GM06990 (cell line): ENCODE measurements around the gene MEX3A.
A peak's percentile ranks its signal among the peaks of the same experiment; 100 is the strongest.
"Not testable (repeated sequence)": the region's sequence is repeated elsewhere in the genome, so short reads cannot be mapped to it uniquely, and the experiment has no call there.

Experiments used
- DNase-seq: peaks from one replicate; pipeline ENCODE4 v3.0.0-alpha.2; 2011; ENCODE audit not compliant: insufficient read length; ENCODE audit errors: extremely low read depth
- H3K27me3 ChIP-seq: replicated peaks from 2 replicates; pipeline ENCODE4 v1.6.0; 2011; ENCODE audit warnings: low read length; ENCODE audit not compliant: control insufficient read depth, insufficient read depth
- H3K36me3 ChIP-seq: 2 replicates; pipeline ENCODE4 v1.5.1; 2011; ENCODE audit warnings: low read length; ENCODE audit not compliant: control insufficient read depth, insufficient read depth
- H3K4me3 ChIP-seq: replicated peaks from 2 replicates; pipeline ENCODE4 v1.5.1; 2011; ENCODE audit warnings: low read depth, mild to moderate bottlenecking, control low read depth, low read length
- TF ChIP-seq, protein P1 (sequence below): IDR thresholded peaks from 2 replicates; pipeline ENCODE4 v1.5.1; 2011; ENCODE audit warnings: low read length, control low read depth, mild to moderate bottlenecking, inconsistent platforms; ENCODE audit not compliant: insufficient read depth, poor library complexity, severe bottlenecking

MEX3A gene

GRCh38 chr1:156126630-156127534 is 44.6 kb upstream of the MEX3A start:
- peaks cover 1% of the 10 kb centered on the region; the same call in 1 of the 2 replicates for H3K36me3 ChIP-seq
- no peaks in the 10 kb centered on the region for H3K27me3 ChIP-seq
- peak; percentile 80 for DNase-seq
- TF ChIP-seq, protein P1, sequence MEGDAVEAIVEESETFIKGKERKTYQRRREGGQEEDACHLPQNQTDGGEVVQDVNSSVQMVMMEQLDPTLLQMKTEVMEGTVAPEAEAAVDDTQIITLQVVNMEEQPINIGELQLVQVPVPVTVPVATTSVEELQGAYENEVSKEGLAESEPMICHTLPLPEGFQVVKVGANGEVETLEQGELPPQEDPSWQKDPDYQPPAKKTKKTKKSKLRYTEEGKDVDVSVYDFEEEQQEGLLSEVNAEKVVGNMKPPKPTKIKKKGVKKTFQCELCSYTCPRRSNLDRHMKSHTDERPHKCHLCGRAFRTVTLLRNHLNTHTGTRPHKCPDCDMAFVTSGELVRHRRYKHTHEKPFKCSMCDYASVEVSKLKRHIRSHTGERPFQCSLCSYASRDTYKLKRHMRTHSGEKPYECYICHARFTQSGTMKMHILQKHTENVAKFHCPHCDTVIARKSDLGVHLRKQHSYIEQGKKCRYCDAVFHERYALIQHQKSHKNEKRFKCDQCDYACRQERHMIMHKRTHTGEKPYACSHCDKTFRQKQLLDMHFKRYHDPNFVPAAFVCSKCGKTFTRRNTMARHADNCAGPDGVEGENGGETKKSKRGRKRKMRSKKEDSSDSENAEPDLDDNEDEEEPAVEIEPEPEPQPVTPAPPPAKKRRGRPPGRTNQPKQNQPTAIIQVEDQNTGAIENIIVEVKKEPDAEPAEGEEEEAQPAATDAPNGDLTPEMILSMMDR = no peak
- H3K4me3 ChIP-seq = peak overlapping the region; percentile 6

- DNase-seq = peak; percentile 79
- H3K27me3 ChIP-seq = no peaks in the 10 kb centered on the region
- no peaks in the 10 kb centered on the region for H3K36me3 ChIP-seq
- H3K4me3 ChIP-seq = peak overlapping the region; percentile 6
- TF ChIP-seq, protein P1 = peak; percentile 63
Observed at GRCh38 chr1:156126043-156126629, 43.9 kb upstream of the MEX3A start.

DNA sequence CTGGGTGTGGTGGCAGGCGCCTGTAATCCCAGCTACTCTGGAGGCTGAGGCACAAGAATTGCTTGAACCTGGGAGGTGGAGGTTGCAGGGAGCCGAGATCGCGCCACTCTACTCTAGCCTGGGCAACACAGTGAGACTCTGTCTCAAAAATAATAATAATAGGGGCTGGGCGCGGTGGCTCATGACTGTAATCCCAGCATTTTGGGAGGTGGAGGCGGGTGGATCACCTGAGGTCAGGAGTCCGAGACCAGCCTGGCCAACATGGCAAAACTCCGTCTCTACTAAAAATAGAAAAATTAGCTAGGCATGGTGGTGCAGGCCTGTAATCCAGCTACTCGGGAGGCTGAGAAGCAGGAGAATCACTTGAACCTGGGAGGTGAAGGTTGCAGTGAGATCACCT is 43.3 kb upstream of the MEX3A start:
- not testable (repeated sequence) for DNase-seq, H3K36me3 ChIP-seq, H3K27me3 ChIP-seq, H3K4me3 ChIP-seq

GRCh38 chr1:156124557-156125483 is 42.6 kb upstream of the MEX3A start:
- no peak overlapping the region for H3K4me3 ChIP-seq
- no peaks in the 10 kb centered on the region for H3K27me3 ChIP-seq
- TF ChIP-seq, protein P1 = no peak
- no peaks in the 10 kb centered on the region; the same call in 1 of the 2 replicates for H3K36me3 ChIP-seq
- no peak for DNase-seq

DNA sequence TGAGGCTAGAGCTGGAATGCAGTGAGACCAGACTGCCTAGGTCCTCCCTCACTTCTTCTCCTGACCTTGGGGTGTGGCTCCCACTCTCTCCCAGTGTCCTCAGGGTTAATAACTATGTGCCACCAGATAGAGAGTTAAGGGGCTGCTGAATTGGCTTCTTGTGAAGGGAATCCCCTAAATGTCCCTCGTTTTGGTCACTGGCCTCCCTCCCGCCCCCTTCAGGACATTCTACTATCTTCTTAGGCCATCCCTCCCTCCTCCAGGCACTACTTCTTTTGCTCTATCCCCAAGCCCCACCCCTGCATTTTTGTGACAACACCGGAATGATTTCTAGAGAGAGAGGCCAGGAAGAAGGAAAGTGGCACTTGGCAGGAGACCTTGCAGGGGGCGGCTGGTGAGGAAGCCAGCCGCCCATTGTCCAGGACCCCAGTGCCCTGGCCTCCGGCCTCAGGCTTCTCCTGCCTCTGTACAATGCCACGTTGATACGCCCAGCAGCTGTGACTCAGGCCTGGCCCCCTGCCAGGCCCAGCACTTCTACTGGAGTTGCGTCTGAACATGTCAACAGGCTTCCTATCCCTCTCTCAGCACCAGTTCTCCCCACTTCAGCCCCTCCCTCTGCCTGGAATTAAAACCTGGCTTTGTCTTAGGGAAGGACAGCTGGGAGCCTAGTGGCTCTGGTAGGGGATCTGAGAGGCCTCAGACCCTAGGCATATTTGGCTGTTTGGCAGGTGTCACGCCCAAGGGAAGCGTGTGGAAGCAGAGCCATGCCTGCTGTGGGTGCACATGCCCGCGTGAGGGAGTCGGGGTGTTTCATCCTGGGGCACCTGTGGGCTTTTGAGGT is 41.3 kb upstream of the MEX3A start:
- DNase-seq = peak; percentile 72
- TF ChIP-seq, protein P1 = peak; percentile 44
- Histone ChIP-seq H3K36me3 (no peaks in the 10 kb centered on the region; the same call in 1 of the 2 replicates), H3K4me3 (no peak overlapping the region), H3K27me3 (no peaks in the 10 kb centered on the region)
